Measurements from ENCODE around the gene RFX8.
"Not testable (repeated sequence)": the region's sequence is repeated elsewhere in the genome, so short reads cannot be mapped to it uniquely, and the experiment has no call there.

Gene RFX8

GRCh38 chr2:101485856-101486255 is 10.9 kb upstream of the RFX8 start:
- no peak for DNase-seq

- no peak for DNase-seq
These were observed 5.9 kb upstream of the RFX8 start for GRCh38 chr2:101480764-101481163.

- DNase-seq = no peak
These were observed 4.9 kb upstream of the RFX8 start for GRCh38 chr2:101479810-101480209.

GRCh38 chr2:101479328-101479727 is 4.4 kb upstream of the RFX8 start:
- no peak for DNase-seq

GRCh38 chr2:101478181-101479001 is 3.5 kb upstream of the RFX8 start:
- no peak for DNase-seq

GRCh38 chr2:101477556-101477955 is 2.6 kb upstream of the RFX8 start:
- DNase-seq = no peak

GRCh38 chr2:101476605-101477208 is 1.8 kb upstream of the RFX8 start:
- DNase-seq = no peak

GRCh38 chr2:101473911-101474701 is 806 bp downstream of the RFX8 start:
- no peak for DNase-seq

GRCh38 chr2:101473591-101473910 is 1.4 kb downstream of the RFX8 start:
- no peak for DNase-seq

GRCh38 chr2:101469863-101470262 is 5.0 kb downstream of the RFX8 start:
- DNase-seq = no peak

- no peak for DNase-seq
These were observed 7.6 kb downstream of the RFX8 start for GRCh38 chr2:101467306-101467705.

GRCh38 chr2:101466426-101466825 is 8.5 kb downstream of the RFX8 start:
- no peak for DNase-seq

- no peak for DNase-seq
These were observed 10.1 kb downstream of the RFX8 start for GRCh38 chr2:101464841-101465240.

GRCh38 chr2:101463911-101464641 is 10.8 kb downstream of the RFX8 start:
- no peak for DNase-seq

- DNase-seq = no peak
These were observed 11.5 kb downstream of the RFX8 start for GRCh38 chr2:101463421-101463820.

GRCh38 chr2:101461381-101461780 is 13.5 kb downstream of the RFX8 start:
- no peak for DNase-seq

GRCh38 chr2:101454408-101454807 is 20.5 kb downstream of the RFX8 start:
- not testable (repeated sequence) for DNase-seq

GRCh38 chr2:101450965-101451364 is 23.9 kb downstream of the RFX8 start:
- no peak for DNase-seq

- no peak for DNase-seq
These were observed 28.0 kb downstream of the RFX8 start for GRCh38 chr2:101446869-101447268.

GRCh38 chr2:101442667-101443061 is 32.2 kb downstream of the RFX8 start:
- DNase-seq = no peak

- no peak for DNase-seq
These were observed 32.8 kb downstream of the RFX8 start for GRCh38 chr2:101442042-101442666.

GRCh38 chr2:101440127-101440738 is 34.7 kb downstream of the RFX8 start:
- no peak for DNase-seq

Data from NCI-H1048 (cell line).